ENCODE measurements around the gene RBMS1.

The RBMS1 gene

GRCh38 chr2:160484859-160485520, 8.6 kb downstream of the RBMS1 start:
- no peaks in the 10 kb centered on the region for H3K27me3 ChIP-seq (replicated peaks; ENCODE audit: insufficient read depth, low read length)
- no peaks in the 10 kb centered on the region for H3K9me2 ChIP-seq (replicated peaks; ENCODE audit: insufficient read depth, low read length)
- H3K4me3 ChIP-seq (ENCODE audit: low read length) = no peak overlapping the region
- DNase-seq = no peak
- no peaks in the 10 kb centered on the region for H4K20me1 ChIP-seq (ENCODE audit: insufficient read depth, low read length)
- no peak overlapping the region for H3K4me2 ChIP-seq (ENCODE audit: low read depth, low read length)
- TF ChIP-seq EZH2 (optimal IDR thresholded peaks at IDR 0.05; ENCODE audit: low read depth, low read length) = no peak
- no peak for TF ChIP-seq EZH2phosphoT487 (IDR thresholded peaks at IDR 0.05; ENCODE audit: low read length)
- no peak for TF ChIP-seq CTCF (IDR thresholded peaks at IDR 0.05; ENCODE audit: low read length)
- no peaks in the 10 kb centered on the region for H3K4me1 ChIP-seq (ENCODE audit: low read length)
- peaks cover 27% of the 10 kb centered on the region for H3K79me2 ChIP-seq (ENCODE audit: low read length)
- no peak overlapping the region for H3K9ac ChIP-seq (ENCODE audit: low read length)
- H3F3A ChIP-seq (ENCODE audit: insufficient read depth, low read length) = no peaks in the 10 kb centered on the region
- no peak overlapping the region for H2AFZ ChIP-seq (ENCODE audit: low read length)
- H3K27ac ChIP-seq (ENCODE audit: low read length) = no peak overlapping the region
- no peaks in the 10 kb centered on the region for H3K9me3 ChIP-seq (replicated peaks; ENCODE audit: insufficient read depth, low read length)
- no peaks in the 10 kb centered on the region for H3K36me3 ChIP-seq (replicated peaks; ENCODE audit: insufficient read depth, low read length)

GRCh38 chr2:160482673-160483072, 10.9 kb downstream of the RBMS1 start:
- Histone ChIP-seq H3F3A (ENCODE audit: insufficient read depth, low read length) (no peaks in the 10 kb centered on the region), H3K4me2 (ENCODE audit: low read depth, low read length) (no peak overlapping the region), H3K27me3 (replicated peaks; ENCODE audit: insufficient read depth, low read length) (no peaks in the 10 kb centered on the region), H3K4me1 (ENCODE audit: low read length) (no peaks in the 10 kb centered on the region), H3K27ac (ENCODE audit: low read length) (no peak overlapping the region), H3K36me3 (replicated peaks; ENCODE audit: insufficient read depth, low read length) (no peaks in the 10 kb centered on the region), H4K20me1 (ENCODE audit: insufficient read depth, low read length) (no peaks in the 10 kb centered on the region), H3K4me3 (ENCODE audit: low read length) (no peak overlapping the region), H3K79me2 (ENCODE audit: low read length) (peaks cover 25% of the 10 kb centered on the region), H2AFZ (ENCODE audit: low read length) (no peak overlapping the region), H3K9me3 (replicated peaks; ENCODE audit: insufficient read depth, low read length) (no peaks in the 10 kb centered on the region), H3K9me2 (replicated peaks; ENCODE audit: insufficient read depth, low read length) (no peaks in the 10 kb centered on the region), H3K9ac (ENCODE audit: low read length) (no peak overlapping the region)
- DNase-seq = no peak
- TF ChIP-seq CTCF (IDR thresholded peaks at IDR 0.05; ENCODE audit: low read length) = no peak
- no peak for TF ChIP-seq EZH2 (optimal IDR thresholded peaks at IDR 0.05; ENCODE audit: low read depth, low read length)
- TF ChIP-seq EZH2phosphoT487 (IDR thresholded peaks at IDR 0.05; ENCODE audit: low read length) = no peak

- Histone ChIP-seq H3K27me3 (replicated peaks; ENCODE audit: insufficient read depth, low read length) (no peaks in the 10 kb centered on the region), H4K20me1 (ENCODE audit: insufficient read depth, low read length) (no peaks in the 10 kb centered on the region), H3K27ac (ENCODE audit: low read length) (no peak overlapping the region), H3K9ac (ENCODE audit: low read length) (no peak overlapping the region), H3K9me2 (replicated peaks; ENCODE audit: insufficient read depth, low read length) (no peaks in the 10 kb centered on the region), H2AFZ (ENCODE audit: low read length) (no peak overlapping the region), H3K9me3 (replicated peaks; ENCODE audit: insufficient read depth, low read length) (no peaks in the 10 kb centered on the region), H3K36me3 (replicated peaks; ENCODE audit: insufficient read depth, low read length) (no peaks in the 10 kb centered on the region), H3K4me2 (ENCODE audit: low read depth, low read length) (no peak overlapping the region), H3K4me3 (ENCODE audit: low read length) (no peak overlapping the region), H3K4me1 (ENCODE audit: low read length) (no peaks in the 10 kb centered on the region), H3K79me2 (ENCODE audit: low read length) (peaks cover 23% of the 10 kb centered on the region), H3F3A (ENCODE audit: insufficient read depth, low read length) (no peaks in the 10 kb centered on the region)
- no peak for DNase-seq
- no peak for TF ChIP-seq EZH2 (optimal IDR thresholded peaks at IDR 0.05; ENCODE audit: low read depth, low read length)
- no peak for TF ChIP-seq CTCF (IDR thresholded peaks at IDR 0.05; ENCODE audit: low read length)
- TF ChIP-seq EZH2phosphoT487 (IDR thresholded peaks at IDR 0.05; ENCODE audit: low read length) = no peak
Measured at GRCh38 chr2:160479269-160479668, 14.3 kb downstream of the RBMS1 start.

Data from MM.1S (cell line).